OCI-LY3 (cell line): ENCODE results near the gene BARX2.

ENCODE experiments used
- H2AFZ ChIP-seq: fragments of 200-600, 300-600 bp; shearing (Covaris generic); 2 replicates; pipeline ENCODE4 v1.6.0; 2014; ENCODE audit warnings: antibody characterized with exemption, low read depth, low read length
- H3K27ac ChIP-seq: fragments of 200-600, 300-600 bp; sonication (generic); 2 replicates; pipeline ENCODE4 v1.5.1; 2014; ENCODE audit warnings: mild to moderate bottlenecking, low read length, moderate library complexity, mixed read lengths
- H3K27me3 ChIP-seq: fragments of 200-600, 300-600 bp; sonication (generic); 2 replicates; pipeline ENCODE4 v1.6.1; 2014; ENCODE audit warnings: low read depth, low read length, mixed read lengths
- H3K36me3 ChIP-seq: fragments of 200-600, 300-600 bp; sonication (generic); replicated peaks from 2 replicates; pipeline ENCODE3; 2014; ENCODE audit warnings: low read depth, low read length, mixed read lengths
- H3K4me1 ChIP-seq: fragments of 300-600, 200-600 bp; sonication (generic); 2 replicates; pipeline ENCODE4 v1.6.1; 2014; ENCODE audit warnings: low read length, mixed read lengths
- H3K4me2 ChIP-seq: fragments of 200-600, 300-600 bp; sonication (generic); 2 replicates; pipeline ENCODE4 v1.6.1; 2014; ENCODE audit warnings: low read length, mixed read lengths
- H3K4me3 ChIP-seq: fragments of 300-600, 200-600 bp; sonication (generic); 2 replicates; pipeline ENCODE4 v1.5.1; 2014; ENCODE audit warnings: antibody characterized with exemption, mild to moderate bottlenecking, low read length, moderate library complexity
- H3K79me2 ChIP-seq: fragments of 300-600, 200-600 bp; shearing (Covaris generic); 2 replicates; pipeline ENCODE4 v1.6.1; 2014; ENCODE audit warnings: mild to moderate bottlenecking, low read length, mixed read lengths
- H3K9ac ChIP-seq: fragments of 300-600, 200-600 bp; shearing (Covaris generic); 2 replicates; pipeline ENCODE4 v1.6.0; 2014; ENCODE audit warnings: mild to moderate bottlenecking, low read length, moderate library complexity
- H3K9me3 ChIP-seq: fragments of 200-600, 300-600 bp; shearing (Covaris generic); 2 replicates; pipeline ENCODE4 v1.6.1; 2014; ENCODE audit warnings: low read length, mixed read lengths; ENCODE audit not compliant: insufficient read depth
- H4K20me1 ChIP-seq: fragments of 200-600, 300-600 bp; sonication (generic); 2 replicates; pipeline ENCODE4 v1.6.1; 2016; ENCODE audit warnings: low read length, mixed read lengths; ENCODE audit not compliant: insufficient read depth
- CTCF ChIP-seq: fragments of 200-600, 300-600 bp; sonication (generic); IDR thresholded peaks from 2 replicates; pipeline ENCODE4 v1.5.1; 2014; ENCODE audit warnings: antibody characterized with exemption, low read length, low read depth
- EZH2phosphoT487 ChIP-seq: fragments of 200-600 bp; shearing (Covaris generic); IDR thresholded peaks from 2 replicates; pipeline ENCODE4 v1.6.1; 2018; ENCODE audit warnings: antibody characterized with exemption, mixed run types, low read depth

Gene BARX2

DNA sequence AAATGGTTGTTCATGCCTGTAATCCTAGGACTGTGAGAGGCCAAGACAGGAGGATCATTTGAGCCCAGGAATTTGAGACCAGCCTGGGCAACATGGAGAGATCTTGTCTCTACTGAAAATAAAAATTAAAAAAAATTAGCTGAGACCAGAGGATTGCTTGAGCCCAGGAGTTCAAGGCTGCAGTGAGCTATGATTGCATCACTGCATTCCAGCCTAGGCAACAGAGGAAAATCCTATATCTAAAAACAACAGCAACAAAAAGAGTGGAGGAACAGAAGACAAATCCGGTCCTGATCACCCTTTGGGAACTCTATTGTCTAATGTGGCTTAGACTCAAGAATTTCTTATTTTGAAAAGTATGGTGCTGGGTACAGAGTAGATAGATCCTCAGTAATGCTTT is 17.3 kb downstream of the BARX2 start:
- no peaks in the 10 kb centered on the region for H3K36me3 ChIP-seq
- H3K9ac ChIP-seq = no peak overlapping the region
- no peak overlapping the region for H3K27ac ChIP-seq
- no peaks in the 10 kb centered on the region for H3K9me3 ChIP-seq
- no peak overlapping the region for H3K4me2 ChIP-seq
- no peaks in the 10 kb centered on the region for H3K79me2 ChIP-seq
- no peak overlapping the region for H3K4me3 ChIP-seq
- H4K20me1 ChIP-seq = no peaks in the 10 kb centered on the region
- TF ChIP-seq CTCF = no peak
- TF ChIP-seq EZH2phosphoT487 = no peak
- no peaks in the 10 kb centered on the region for H3K4me1 ChIP-seq
- no peak overlapping the region for H2AFZ ChIP-seq
- H3K27me3 ChIP-seq = no peaks in the 10 kb centered on the region

DNA sequence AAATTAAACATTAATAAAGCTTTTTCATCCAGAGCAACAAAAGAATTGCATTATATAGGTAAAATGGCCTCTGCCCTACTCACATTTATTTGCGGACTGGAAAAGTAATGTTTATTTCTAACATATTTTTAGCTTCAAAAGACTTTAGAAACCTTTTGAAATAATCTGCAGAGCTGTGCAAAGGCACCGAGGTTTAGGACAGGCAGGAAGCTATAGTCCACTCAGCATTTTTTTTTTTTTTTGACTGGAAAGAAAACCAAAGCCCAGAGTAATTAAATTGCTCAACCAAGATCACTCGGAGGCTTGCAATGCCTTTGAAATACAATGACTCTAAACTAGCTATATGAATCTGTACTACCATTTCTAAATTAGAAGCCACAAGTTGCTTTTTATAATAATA is 19.1 kb downstream of the BARX2 start:
- Histone ChIP-seq H3K4me2 (no peak overlapping the region), H3K9ac (no peak overlapping the region), H3K27me3 (no peaks in the 10 kb centered on the region), H2AFZ (no peak overlapping the region), H3K36me3 (no peaks in the 10 kb centered on the region), H3K9me3 (no peaks in the 10 kb centered on the region), H3K79me2 (no peaks in the 10 kb centered on the region), H4K20me1 (no peaks in the 10 kb centered on the region), H3K4me3 (no peak overlapping the region), H3K27ac (no peak overlapping the region), H3K4me1 (no peaks in the 10 kb centered on the region)
- TF ChIP-seq EZH2phosphoT487 = no peak
- TF ChIP-seq CTCF = no peak

DNA sequence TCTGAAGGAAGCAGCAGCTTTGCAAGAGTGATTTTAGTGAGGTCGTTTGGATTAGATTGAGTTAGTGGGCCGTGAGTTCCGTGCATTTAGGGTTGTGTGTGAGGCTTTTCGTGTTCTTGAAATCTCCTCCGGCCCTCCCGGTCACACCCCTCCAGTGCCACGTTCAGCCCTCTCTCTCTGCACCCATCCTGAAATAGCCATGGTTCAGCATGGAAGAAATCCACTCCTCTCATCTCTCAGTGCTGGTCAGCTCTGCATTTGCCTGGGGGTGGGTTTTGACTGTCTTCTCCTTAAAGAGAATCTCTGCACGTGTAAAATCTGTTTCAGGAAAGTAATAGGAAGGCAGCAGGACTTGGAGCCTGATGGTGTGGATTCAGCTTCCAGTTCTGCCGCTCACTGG is 19.8 kb downstream of the BARX2 start:
- Histone ChIP-seq H3K4me1 (no peaks in the 10 kb centered on the region), H3K27ac (no peak overlapping the region), H3K9ac (no peak overlapping the region), H3K79me2 (no peaks in the 10 kb centered on the region), H4K20me1 (no peaks in the 10 kb centered on the region), H3K9me3 (no peaks in the 10 kb centered on the region), H3K27me3 (no peaks in the 10 kb centered on the region), H2AFZ (no peak overlapping the region), H3K4me2 (no peak overlapping the region), H3K4me3 (no peak overlapping the region), H3K36me3 (no peaks in the 10 kb centered on the region)
- TF ChIP-seq EZH2phosphoT487 = no peak
- no peak for TF ChIP-seq CTCF

DNA sequence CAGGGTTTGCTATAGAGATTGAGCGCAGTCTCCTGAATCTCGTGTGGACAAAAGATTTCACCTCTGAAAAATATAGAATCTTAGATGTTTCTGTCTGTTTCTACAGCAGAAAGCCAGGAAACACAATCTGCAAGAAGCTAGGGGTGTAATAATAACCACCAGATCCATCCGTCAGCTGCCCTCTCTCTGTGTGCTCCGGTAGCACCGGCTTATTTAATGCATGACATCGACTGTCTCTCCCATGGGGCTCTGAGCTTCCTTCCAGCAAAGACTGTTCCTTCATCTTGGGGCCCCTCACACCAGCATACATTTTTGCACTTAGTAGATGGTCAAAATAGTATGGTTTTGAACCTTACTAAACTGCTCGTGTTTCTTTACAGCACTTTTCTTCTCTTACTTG is 20.2 kb downstream of the BARX2 start:
- Histone ChIP-seq H3K9ac (no peak overlapping the region), H3K27me3 (no peaks in the 10 kb centered on the region), H3K4me2 (no peak overlapping the region), H4K20me1 (no peaks in the 10 kb centered on the region), H3K79me2 (no peaks in the 10 kb centered on the region), H3K36me3 (no peaks in the 10 kb centered on the region), H3K27ac (no peak overlapping the region), H2AFZ (no peak overlapping the region), H3K4me1 (no peaks in the 10 kb centered on the region), H3K4me3 (no peak overlapping the region), H3K9me3 (no peaks in the 10 kb centered on the region)
- TF ChIP-seq EZH2phosphoT487 (no peak), CTCF (no peak)
